Urothelium cell line (cell line): ENCODE results near the gene VAMP8.
"Not testable (repeated sequence)": the region's sequence is repeated elsewhere in the genome, so short reads cannot be mapped to it uniquely, and the experiment has no call there.

ENCODE experiments used
- DNase-seq: peaks from one replicate; pipeline ENCODE4 v3.0.0; 2011; ENCODE audit warnings: low spot score, mixed read lengths
- FAIRE-seq: peaks from 2 replicates; lab custom pipeline; 2011; peaks lifted over from hg19 to GRCh38; lab: Jason Lieb, UNC

Gene VAMP8

GRCh38 chr2:85597241-85597640 is 19.9 kb downstream of the VAMP8 start:
- FAIRE-seq (no peak), DNase-seq (no peak)

- FAIRE-seq (no peak), DNase-seq (no peak)
Measured at GRCh38 chr2:85598594-85599340, 21.4 kb downstream of the VAMP8 start.

- no peak for DNase-seq
- no peak for FAIRE-seq
Measured at GRCh38 chr2:85599468-85600234, 22.3 kb downstream of the VAMP8 start.

- no peak for FAIRE-seq
- no peak for DNase-seq
Measured at GRCh38 chr2:85600235-85600575, 22.8 kb downstream of the VAMP8 start.

- DNase-seq, result no peak
- FAIRE-seq, result no peak
Measured at GRCh38 chr2:85600951-85601770, 23.8 kb downstream of the VAMP8 start.

- peak; percentile 58 for DNase-seq
Measured at GRCh38 chr2:85601771-85602475, 24.5 kb downstream of the VAMP8 start.

GRCh38 chr2:85602476-85603234 is 25.3 kb downstream of the VAMP8 start, which contains the start of gene TMEM150A:
Gene TMEM150A (minus strand): TSS chr2:85602698. CDS start chr2:85601948, 750 bp downstream.
- peak; percentile 95 for DNase-seq
- no peak for FAIRE-seq

More at GRCh38 chr2:85601771-85602475, 24.5 kb downstream of the VAMP8 start:
- FAIRE-seq, result no peak

GRCh38 chr2:85604133-85604444 is 26.7 kb downstream of the VAMP8 start:
- not testable (repeated sequence) for DNase-seq, FAIRE-seq

- FAIRE-seq (no peak), DNase-seq (no peak)
Measured at GRCh38 chr2:85604568-85605339, 27.4 kb downstream of the VAMP8 start.

- FAIRE-seq, result no peak
- no peak for DNase-seq
Measured at GRCh38 chr2:85605406-85606115, 28.2 kb downstream of the VAMP8 start.

GRCh38 chr2:85606116-85606455 is 28.7 kb downstream of the VAMP8 start:
- DNase-seq, result no peak
- FAIRE-seq, result no peak

GRCh38 chr2:85607268-85608215 is 30.2 kb downstream of the VAMP8 start:
- FAIRE-seq, result no peak
- no peak for DNase-seq

GRCh38 chr2:85611217-85611704 is 33.9 kb downstream of the VAMP8 start:
- FAIRE-seq (no peak), DNase-seq (no peak)

- DNase-seq, result peak; percentile 94
- peak; percentile 20 for FAIRE-seq
Measured at GRCh38 chr2:85611705-85612587, 34.6 kb downstream of the VAMP8 start, which contains the start of gene C2orf68. Gene C2orf68 (minus strand): TSS chr2:85612066. CDS start chr2:85611984, 82 bp downstream.

- DNase-seq (no peak), FAIRE-seq (no peak)
Measured at GRCh38 chr2:85613717-85614515, 36.5 kb downstream of the VAMP8 start.

- DNase-seq, FAIRE-seq: not testable (repeated sequence)
Measured at GRCh38 chr2:85614757-85615156, 37.4 kb downstream of the VAMP8 start.
